ENCODE data around the gene TAF1.
"Not testable (repeated sequence)": the region's sequence is repeated elsewhere in the genome, so short reads cannot be mapped to it uniquely, and the experiment has no call there.

DNA sequence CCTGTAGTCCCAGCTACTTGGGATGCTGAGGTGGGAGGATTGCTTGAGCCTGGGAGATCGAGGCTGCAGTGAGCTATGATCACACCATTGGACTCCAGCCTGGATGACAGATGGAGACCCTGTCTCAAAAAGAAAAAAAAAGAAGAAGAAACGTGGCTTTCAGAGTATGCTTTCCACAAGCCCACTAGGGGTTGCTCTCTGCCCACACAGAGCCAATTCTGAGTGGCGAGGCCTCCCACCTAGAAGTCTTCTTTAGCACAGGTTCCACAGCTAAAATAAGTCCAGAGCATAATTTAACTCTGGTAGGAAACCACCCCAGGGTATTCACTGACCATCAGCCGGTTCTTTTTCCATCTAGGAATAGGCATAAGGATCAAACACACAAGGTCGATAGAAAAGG, 50.1 kb downstream of the TAF1 start:
- TF ChIP-seq, protein P1, sequence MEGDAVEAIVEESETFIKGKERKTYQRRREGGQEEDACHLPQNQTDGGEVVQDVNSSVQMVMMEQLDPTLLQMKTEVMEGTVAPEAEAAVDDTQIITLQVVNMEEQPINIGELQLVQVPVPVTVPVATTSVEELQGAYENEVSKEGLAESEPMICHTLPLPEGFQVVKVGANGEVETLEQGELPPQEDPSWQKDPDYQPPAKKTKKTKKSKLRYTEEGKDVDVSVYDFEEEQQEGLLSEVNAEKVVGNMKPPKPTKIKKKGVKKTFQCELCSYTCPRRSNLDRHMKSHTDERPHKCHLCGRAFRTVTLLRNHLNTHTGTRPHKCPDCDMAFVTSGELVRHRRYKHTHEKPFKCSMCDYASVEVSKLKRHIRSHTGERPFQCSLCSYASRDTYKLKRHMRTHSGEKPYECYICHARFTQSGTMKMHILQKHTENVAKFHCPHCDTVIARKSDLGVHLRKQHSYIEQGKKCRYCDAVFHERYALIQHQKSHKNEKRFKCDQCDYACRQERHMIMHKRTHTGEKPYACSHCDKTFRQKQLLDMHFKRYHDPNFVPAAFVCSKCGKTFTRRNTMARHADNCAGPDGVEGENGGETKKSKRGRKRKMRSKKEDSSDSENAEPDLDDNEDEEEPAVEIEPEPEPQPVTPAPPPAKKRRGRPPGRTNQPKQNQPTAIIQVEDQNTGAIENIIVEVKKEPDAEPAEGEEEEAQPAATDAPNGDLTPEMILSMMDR (IDR thresholded peaks at IDR 0.05) = not testable (repeated sequence)
- TF ChIP-seq POLR2A (IDR thresholded peaks at IDR 0.05) = not testable (repeated sequence)
